NB4 (cell line): ENCODE results near the gene MED17.

Source experiments
- DNase-seq: peaks from one replicate; pipeline ENCODE4 v3.0.0; 2010; ENCODE audit warnings: low read depth
- H3K4me3 ChIP-seq: one replicate; pipeline ENCODE4 v1.5.1; 2011; ENCODE audit warnings: mild to moderate bottlenecking, low read depth, low read length, moderate library complexity
- CTCF ChIP-seq: IDR thresholded peaks from one replicate; pipeline ENCODE4 v1.5.1; 2012; ENCODE audit warnings: low read depth, low read length
- MYC ChIP-seq: IDR thresholded peaks from 2 replicates; pipeline ENCODE4 v1.6.1; 2011; ENCODE audit warnings: low read depth, low read length
- POLR2A ChIP-seq: IDR thresholded peaks from 2 replicates; pipeline ENCODE4 v1.6.1; 2011; ENCODE audit warnings: mild to moderate bottlenecking; ENCODE audit not compliant: insufficient read length; ENCODE audit errors: extremely low read depth
- TF ChIP-seq, protein P1 (sequence below): IDR thresholded peaks from 2 replicates; pipeline ENCODE4 v1.6.1; 2011; ENCODE audit warnings: low read depth, low read length

The MED17 gene

GRCh38 chr11:93766504-93766903 is 17.6 kb upstream of the MED17 start:
- DNase-seq: no peak
- TF ChIP-seq MYC (no peak), POLR2A (no peak), CTCF (no peak)
- TF ChIP-seq, protein P1, sequence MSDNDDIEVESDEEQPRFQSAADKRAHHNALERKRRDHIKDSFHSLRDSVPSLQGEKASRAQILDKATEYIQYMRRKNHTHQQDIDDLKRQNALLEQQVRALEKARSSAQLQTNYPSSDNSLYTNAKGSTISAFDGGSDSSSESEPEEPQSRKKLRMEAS: no peak

DNA sequence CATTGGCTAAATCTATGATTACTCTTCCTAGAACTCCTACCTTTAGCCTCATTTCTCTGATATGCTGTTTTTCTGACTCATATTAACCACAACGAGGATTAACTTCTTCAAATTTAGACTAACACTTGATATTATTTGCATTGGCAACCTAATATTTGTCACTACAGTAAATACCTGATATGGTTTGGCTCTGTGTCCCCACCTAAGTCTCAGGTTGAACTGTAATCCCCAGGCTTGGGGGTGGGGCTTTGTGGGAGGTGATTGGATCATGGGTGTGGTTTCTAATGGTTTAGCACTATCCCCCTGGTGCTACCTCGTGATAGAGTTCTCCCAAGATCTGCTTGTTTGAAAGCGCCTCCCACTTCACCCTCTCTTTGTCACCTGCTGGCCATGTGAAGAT is 17.1 kb upstream of the MED17 start:
- DNase-seq: no peak
- TF ChIP-seq POLR2A (no peak), CTCF (no peak), MYC (no peak)
- TF ChIP-seq, protein P1: no peak
- no peak overlapping the region for H3K4me3 ChIP-seq

More at GRCh38 chr11:93766504-93766903, 17.6 kb upstream of the MED17 start:
- H3K4me3 ChIP-seq: no peak overlapping the region

- TF ChIP-seq CTCF (no peak), MYC (no peak), POLR2A (no peak)
- TF ChIP-seq, protein P1: no peak
- DNase-seq: no peak
- no peak overlapping the region for H3K4me3 ChIP-seq
Measured at GRCh38 chr11:93770160-93770559, 13.9 kb upstream of the MED17 start.

DNA sequence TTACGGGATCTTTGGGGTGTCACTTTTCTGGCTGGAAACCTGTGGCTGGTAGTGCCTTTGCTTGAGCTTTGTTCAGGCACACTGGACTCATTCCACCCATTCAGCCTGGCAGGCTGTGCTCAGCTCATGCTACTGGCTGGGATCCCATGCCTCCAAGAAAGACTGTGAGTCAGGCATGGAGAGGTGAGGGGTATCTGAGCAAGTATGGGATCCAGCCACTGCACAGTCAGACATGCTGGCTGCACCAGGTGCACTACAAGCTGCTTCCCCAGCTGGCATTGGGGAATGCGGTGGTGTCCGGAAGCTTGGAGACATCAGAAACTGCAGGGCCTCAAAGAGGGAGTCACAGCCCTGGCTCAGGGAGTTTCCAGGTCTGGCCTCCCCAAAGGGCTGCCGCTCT is 12.0 kb upstream of the MED17 start:
- H3K4me3 ChIP-seq: no peak overlapping the region
- no peak for DNase-seq
- TF ChIP-seq MYC (no peak), CTCF (no peak), POLR2A (no peak)

GRCh38 chr11:93773045-93773477 is 11.0 kb upstream of the MED17 start:
- H3K4me3 ChIP-seq: no peak overlapping the region
- TF ChIP-seq MYC (no peak), CTCF (no peak), POLR2A (no peak)
- TF ChIP-seq, protein P1: no peak
- no peak for DNase-seq
